ENCODE results near the gene PDE8B. TPM values are rescaled to one million over a fixed set of nuclear protein-coding genes. Genes with fewer than 3 reads are reported as not detected.

Gene PDE8B
- polyA plus RNA-seq, 1 of the 3 experiments (the other 2 are of a cell fraction): not detected

DNA sequence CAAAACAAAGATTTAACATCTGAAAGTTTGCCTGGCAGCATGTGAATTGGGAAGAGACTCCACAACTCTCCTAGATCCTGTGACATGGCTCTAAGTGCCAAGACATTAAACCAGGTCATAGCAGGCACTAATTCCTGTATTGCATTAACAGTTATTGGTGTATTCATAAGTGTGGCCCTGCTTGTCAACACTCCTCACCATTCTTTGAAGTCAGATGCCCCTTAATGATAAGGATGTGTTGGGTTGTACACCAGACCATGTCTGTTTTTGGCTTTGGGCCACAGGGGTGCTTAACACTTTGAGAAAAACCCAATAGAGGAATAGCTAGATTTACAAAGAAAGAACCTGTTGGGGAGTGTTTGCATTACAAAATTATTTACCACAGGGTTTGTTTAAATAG is 43.4 kb upstream of the PDE8B start:
- H3K9me2 ChIP-seq: no peaks in the 10 kb centered on the region
- no peak for DNase-seq
- H3K79me2 ChIP-seq (ENCODE audit: insufficient read depth): no peaks in the 10 kb centered on the region
- H3K27me3 ChIP-seq (ENCODE audit: insufficient read depth): peaks cover 12% of the 10 kb centered on the region; the same call in 1 of the 2 replicates
- no peaks in the 10 kb centered on the region for H3K9me3 ChIP-seq
- H3F3A ChIP-seq (replicated peaks; ENCODE audit: insufficient read depth): no peaks in the 10 kb centered on the region
- POLR2A ChIA-PET: no interaction called here
- H3K9ac ChIP-seq: no peak overlapping the region
- no peak overlapping the region for H2AFZ ChIP-seq (ENCODE audit: low read depth)
- H3K4me1 ChIP-seq (ENCODE audit: control insufficient read depth in 1 of 2, insufficient read depth in 2 of 2, low read depth in 1 of 2, low read length in 1 of 2): peaks cover 8 to 10% of the 10 kb centered on the region in 2 experiments; a peak in 2 of 4 replicates
- CTCF ChIA-PET: interaction anchor here (0.6 to 1.3 kb wide), 2 partner anchors 31 to 52 kb away, joined by 3 read pairs; no protein-coding TSS in a partner anchor
- TF ChIP-seq YY1 (IDR thresholded peaks at IDR 0.05; ENCODE audit: low read depth) (no peak), RCOR1 (IDR thresholded peaks at IDR 0.05; ENCODE audit: low read length) (no peak)
- H3K36me3 ChIP-seq (replicated peaks in 1 of 2; ENCODE audit: control insufficient read depth in 1 of 2, insufficient read depth in 2 of 2, low read length in 1 of 2): no peaks in the 10 kb centered on the region
- H3K27ac ChIP-seq (ENCODE audit: low read depth in 2 of 2, low read length in 1 of 2): no peak overlapping the region
- H3K4me2 ChIP-seq: no peak overlapping the region
- H3K4me3 ChIP-seq (ENCODE audit: low read depth in 2 of 2, low read length in 1 of 2): no peak overlapping the region
- H4K20me1 ChIP-seq (ENCODE audit: insufficient read depth): no peaks in the 10 kb centered on the region

DNA sequence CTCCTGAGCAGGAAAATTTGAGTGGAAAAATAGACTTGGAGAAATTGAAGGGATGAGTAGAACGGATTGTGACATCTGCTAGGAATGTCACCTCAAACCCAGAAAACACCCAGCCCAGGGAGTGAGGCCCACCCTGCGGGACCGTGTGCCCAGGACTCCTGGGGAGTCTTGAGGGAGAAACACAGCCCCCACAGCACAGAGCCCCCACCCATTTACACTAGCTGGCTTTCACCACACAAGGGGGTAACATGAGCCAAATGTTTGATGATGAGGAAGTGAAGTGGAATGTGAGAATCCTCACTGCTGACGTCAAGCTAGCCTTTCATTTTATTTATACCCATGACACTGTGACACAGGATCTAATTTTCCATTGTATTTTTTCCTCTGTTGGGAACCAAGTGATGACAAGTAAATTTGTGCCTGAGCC is 42.8 kb upstream of the PDE8B start:
- Histone ChIP-seq H3K27ac (ENCODE audit: low read depth in 2 of 2, low read length in 1 of 2) (peak overlapping the region in 1 of 2 experiments; percentile 52; a peak in 2 of 4 replicates), H3K9me3 (no peaks in the 10 kb centered on the region), H3K36me3 (replicated peaks in 1 of 2; ENCODE audit: control insufficient read depth in 1 of 2, insufficient read depth in 2 of 2, low read length in 1 of 2) (no peaks in the 10 kb centered on the region), H3K27me3 (ENCODE audit: insufficient read depth) (peaks cover 18% of the 10 kb centered on the region; the same call in 1 of the 2 replicates), H3K9me2 (no peaks in the 10 kb centered on the region), H2AFZ (ENCODE audit: low read depth) (no peak overlapping the region; the same call in 1 of the 2 replicates), H3K4me2 (peak overlapping the region; percentile 68), H3K4me1 (ENCODE audit: control insufficient read depth in 1 of 2, insufficient read depth in 2 of 2, low read depth in 1 of 2, low read length in 1 of 2) (peaks cover 8 to 10% of the 10 kb centered on the region in 2 experiments; a peak in 2 of 4 replicates), H3K9ac (peak overlapping the region; percentile 10; the same call in 1 of the 2 replicates), H3F3A (replicated peaks; ENCODE audit: insufficient read depth) (no peaks in the 10 kb centered on the region), H3K79me2 (ENCODE audit: insufficient read depth) (no peaks in the 10 kb centered on the region), H4K20me1 (ENCODE audit: insufficient read depth) (no peaks in the 10 kb centered on the region), H3K4me3 (ENCODE audit: low read depth in 2 of 2, low read length in 1 of 2) (peak overlapping the region; percentile 2 to 45; a peak in 1 of 4 replicates)
- TF ChIP-seq EZH2phosphoT487 (IDR thresholded peaks at IDR 0.05; ENCODE audit: borderline replicate concordance, low read depth) (no peak), FOXM1 (IDR thresholded peaks at IDR 0.05; ENCODE audit: low read depth) (no peak), SIN3A (IDR thresholded peaks at IDR 0.05; ENCODE audit: borderline replicate concordance, low read depth, low read length) (no peak), NFIC (IDR thresholded peaks at IDR 0.05; ENCODE audit: borderline replicate concordance) (no peak), TEAD4 (IDR thresholded peaks at IDR 0.05; ENCODE audit: borderline replicate concordance, insufficient read depth) (no peak), FOXJ3 (CRISPR knock-in tag; IDR thresholded peaks at IDR 0.05) (no peak), CHD2 (IDR thresholded peaks at IDR 0.05; ENCODE audit: low read length, partially characterized antibody) (no peak), SMC3 (IDR thresholded peaks at IDR 0.05; ENCODE audit: low read depth, low read length) (no peak), YY1 (IDR thresholded peaks at IDR 0.05; ENCODE audit: low read depth) (no peak), JUND (IDR thresholded peaks at IDR 0.05) (peak; percentile 21; the same call in 1 of the 2 replicates), FOSL2 (IDR thresholded peaks at IDR 0.05; ENCODE audit: borderline replicate concordance, low read depth) (peak; percentile 34; the same call in 1 of the 2 replicates)
- TF ChIP-seq, protein P1, sequence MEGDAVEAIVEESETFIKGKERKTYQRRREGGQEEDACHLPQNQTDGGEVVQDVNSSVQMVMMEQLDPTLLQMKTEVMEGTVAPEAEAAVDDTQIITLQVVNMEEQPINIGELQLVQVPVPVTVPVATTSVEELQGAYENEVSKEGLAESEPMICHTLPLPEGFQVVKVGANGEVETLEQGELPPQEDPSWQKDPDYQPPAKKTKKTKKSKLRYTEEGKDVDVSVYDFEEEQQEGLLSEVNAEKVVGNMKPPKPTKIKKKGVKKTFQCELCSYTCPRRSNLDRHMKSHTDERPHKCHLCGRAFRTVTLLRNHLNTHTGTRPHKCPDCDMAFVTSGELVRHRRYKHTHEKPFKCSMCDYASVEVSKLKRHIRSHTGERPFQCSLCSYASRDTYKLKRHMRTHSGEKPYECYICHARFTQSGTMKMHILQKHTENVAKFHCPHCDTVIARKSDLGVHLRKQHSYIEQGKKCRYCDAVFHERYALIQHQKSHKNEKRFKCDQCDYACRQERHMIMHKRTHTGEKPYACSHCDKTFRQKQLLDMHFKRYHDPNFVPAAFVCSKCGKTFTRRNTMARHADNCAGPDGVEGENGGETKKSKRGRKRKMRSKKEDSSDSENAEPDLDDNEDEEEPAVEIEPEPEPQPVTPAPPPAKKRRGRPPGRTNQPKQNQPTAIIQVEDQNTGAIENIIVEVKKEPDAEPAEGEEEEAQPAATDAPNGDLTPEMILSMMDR (IDR thresholded peaks at IDR 0.05): no peak
- TF ChIP-seq, protein P2, sequence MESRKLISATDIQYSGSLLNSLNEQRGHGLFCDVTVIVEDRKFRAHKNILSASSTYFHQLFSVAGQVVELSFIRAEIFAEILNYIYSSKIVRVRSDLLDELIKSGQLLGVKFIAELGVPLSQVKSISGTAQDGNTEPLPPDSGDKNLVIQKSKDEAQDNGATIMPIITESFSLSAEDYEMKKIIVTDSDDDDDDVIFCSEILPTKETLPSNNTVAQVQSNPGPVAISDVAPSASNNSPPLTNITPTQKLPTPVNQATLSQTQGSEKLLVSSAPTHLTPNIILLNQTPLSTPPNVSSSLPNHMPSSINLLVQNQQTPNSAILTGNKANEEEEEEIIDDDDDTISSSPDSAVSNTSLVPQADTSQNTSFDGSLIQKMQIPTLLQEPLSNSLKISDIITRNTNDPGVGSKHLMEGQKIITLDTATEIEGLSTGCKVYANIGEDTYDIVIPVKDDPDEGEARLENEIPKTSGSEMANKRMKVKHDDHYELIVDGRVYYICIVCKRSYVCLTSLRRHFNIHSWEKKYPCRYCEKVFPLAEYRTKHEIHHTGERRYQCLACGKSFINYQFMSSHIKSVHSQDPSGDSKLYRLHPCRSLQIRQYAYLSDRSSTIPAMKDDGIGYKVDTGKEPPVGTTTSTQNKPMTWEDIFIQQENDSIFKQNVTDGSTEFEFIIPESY (IDR thresholded peaks at IDR 0.05; ENCODE audit: borderline replicate concordance, low read depth): no peak
- TF ChIP-seq, protein P3, sequence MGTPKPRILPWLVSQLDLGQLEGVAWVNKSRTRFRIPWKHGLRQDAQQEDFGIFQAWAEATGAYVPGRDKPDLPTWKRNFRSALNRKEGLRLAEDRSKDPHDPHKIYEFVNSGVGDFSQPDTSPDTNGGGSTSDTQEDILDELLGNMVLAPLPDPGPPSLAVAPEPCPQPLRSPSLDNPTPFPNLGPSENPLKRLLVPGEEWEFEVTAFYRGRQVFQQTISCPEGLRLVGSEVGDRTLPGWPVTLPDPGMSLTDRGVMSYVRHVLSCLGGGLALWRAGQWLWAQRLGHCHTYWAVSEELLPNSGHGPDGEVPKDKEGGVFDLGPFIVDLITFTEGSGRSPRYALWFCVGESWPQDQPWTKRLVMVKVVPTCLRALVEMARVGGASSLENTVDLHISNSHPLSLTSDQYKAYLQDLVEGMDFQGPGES (IDR thresholded peaks at IDR 0.05; ENCODE audit: low read depth, low read length): no peak
- 41% methylated on average over 4 of the region's 4 CpGs for WGBS (ENCODE audit: low lambda C conversion rate)
- ChIA-PET CTCF (interaction anchor here (1.3 to 1.4 kb wide), 2 partner anchors 23 to 52 kb away, joined by 3 to 7 read pairs; no protein-coding TSS in a partner anchor), POLR2A (no interaction called here)
- no peak for DNase-seq

Data from SK-N-SH (cell line).